ENCODE measurements around the gene NKIRAS2.

DNA sequence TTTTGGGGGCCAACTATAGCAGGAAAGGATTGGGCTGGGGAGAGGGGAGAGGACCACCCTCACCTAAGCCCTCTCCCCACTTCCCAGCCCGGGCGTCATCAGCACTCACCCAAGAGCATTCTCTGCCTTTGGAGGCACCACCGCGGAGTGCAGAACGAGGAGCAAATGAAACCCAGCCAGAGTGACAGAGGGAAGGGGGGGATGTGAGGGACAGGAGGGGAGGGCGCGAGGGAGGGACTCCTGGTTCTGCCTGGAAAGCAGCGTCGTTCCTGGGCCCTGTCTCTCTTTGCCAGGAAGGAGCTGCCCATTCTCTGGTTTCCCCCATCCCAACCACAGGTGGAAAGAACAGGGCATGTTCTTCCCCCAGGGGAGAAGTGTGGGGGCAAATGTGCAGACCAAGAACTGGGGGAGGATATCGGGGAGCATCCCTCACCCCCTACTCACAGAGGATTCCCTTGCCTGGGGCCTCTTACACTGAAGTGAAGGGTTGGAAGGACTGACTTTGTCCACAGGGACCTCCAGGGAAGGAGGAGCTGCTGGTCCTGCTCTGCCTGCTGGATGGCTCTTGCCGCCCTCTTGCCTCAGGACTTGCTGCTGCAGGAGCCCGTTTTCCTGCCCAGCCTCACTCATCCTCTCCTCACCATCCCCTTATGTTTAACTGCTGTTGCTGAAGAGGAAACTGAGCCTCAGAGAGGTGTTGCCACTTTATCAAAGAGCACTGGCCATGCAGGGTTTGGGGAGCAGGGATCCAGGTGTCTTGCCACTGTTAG is 34.0 kb downstream of the NKIRAS2 start:
- TF ChIP-seq, protein P1, sequence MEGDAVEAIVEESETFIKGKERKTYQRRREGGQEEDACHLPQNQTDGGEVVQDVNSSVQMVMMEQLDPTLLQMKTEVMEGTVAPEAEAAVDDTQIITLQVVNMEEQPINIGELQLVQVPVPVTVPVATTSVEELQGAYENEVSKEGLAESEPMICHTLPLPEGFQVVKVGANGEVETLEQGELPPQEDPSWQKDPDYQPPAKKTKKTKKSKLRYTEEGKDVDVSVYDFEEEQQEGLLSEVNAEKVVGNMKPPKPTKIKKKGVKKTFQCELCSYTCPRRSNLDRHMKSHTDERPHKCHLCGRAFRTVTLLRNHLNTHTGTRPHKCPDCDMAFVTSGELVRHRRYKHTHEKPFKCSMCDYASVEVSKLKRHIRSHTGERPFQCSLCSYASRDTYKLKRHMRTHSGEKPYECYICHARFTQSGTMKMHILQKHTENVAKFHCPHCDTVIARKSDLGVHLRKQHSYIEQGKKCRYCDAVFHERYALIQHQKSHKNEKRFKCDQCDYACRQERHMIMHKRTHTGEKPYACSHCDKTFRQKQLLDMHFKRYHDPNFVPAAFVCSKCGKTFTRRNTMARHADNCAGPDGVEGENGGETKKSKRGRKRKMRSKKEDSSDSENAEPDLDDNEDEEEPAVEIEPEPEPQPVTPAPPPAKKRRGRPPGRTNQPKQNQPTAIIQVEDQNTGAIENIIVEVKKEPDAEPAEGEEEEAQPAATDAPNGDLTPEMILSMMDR (IDR thresholded peaks at IDR 0.05), result no peak
- TF ChIP-seq POLR2A (IDR thresholded peaks at IDR 0.05), result no peak

Measured in esophagus squamous epithelium (tissue), 4 donors.